Germinal center (tissue), 1 donor: ENCODE data around the gene SLC25A4.
"Not testable (repeated sequence)": the region's sequence is repeated elsewhere in the genome, so short reads cannot be mapped to it uniquely, and the experiment has no call there.

ENCODE experiments used
- DNase-seq: peaks from one replicate; pipeline ENCODE4 v3.0.0; 2012; ENCODE audit warnings: mixed read lengths, low spot score

Gene SLC25A4

DNA sequence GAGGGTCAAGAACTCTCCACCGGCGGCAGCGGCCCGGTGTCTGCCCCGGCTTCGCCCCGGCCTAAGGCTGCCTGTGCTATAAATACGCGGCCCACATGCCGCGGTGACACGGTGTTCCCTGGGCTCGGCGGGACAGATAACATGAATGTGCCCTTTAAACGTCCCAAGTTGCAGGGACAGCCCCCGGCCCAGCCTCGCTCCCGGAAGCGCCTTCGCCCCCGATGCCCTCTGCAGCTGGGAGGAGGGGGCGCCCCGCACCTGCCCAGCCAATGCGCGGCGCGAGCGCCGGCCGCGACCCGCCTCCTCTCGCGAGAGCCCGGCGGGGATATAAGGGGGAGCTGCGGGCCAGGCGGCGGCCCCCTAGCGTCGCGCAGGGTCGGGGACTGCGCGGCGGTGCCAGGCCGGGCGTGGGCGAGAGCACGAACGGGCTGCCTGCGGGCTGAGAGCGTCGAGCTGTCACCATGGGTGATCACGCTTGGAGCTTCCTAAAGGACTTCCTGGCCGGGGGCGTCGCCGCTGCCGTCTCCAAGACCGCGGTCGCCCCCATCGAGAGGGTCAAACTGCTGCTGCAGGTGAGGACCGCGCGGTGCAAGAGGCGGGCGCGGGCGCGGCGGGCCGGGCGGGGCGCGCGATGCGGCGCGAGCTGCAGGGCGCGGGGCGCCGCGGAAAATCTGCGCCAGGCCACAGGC, at the start of gene SLC25A4:
Gene SLC25A4, plus strand, starts transcription at position 355 of the 689 bp plus-strand sequence. Its CDS starts 107 bp downstream, at position 462.
- peak; percentile 92 for DNase-seq

DNA sequence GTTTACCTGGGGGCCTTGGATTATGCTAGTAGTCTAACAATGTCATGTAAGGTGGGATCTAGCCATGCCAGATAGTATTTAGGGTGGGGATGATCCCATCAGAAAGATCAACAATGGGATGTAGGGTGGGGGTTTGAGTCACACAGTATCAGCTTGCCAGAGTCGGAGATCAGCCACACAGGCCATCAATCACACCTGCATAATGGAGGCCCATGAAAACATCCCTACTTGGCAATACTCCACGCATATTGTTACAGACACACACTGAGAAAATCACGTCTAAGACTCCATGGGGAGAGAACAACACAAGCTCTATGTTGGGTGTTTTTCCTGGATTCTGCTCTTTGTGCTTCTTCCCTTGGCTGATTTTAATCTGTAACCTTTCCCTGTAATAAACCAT, 49.5 kb upstream of the SLC25A4 start:
- no peak for DNase-seq

DNA sequence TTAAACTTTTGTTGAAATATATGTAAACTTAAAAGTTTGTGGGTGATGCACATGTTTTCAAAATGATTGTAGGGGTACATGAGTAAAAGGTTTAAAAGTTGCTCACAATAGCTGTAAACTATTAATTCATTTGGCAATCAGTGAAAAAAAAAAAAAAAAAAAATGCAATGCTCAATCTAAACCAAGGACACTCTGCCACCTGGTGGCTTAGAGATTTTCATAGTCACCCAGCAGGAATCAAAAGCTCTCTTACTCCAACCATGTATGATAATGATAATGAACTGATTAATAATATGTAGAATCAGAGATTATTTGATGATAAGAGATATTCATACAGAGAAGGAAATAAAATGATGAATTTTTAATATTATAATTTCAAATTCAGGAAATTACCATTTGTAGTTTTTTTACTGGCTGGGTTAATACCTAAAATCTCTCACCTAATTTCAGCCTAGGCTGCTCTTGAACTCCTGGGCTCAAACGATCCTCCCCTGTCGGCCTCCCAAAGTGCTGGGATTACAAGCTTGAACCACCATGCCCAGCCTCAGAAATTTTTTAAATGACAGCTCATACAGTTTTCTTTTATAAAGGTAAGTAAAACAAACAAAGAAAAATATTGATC, 46.9 kb upstream of the SLC25A4 start:
- DNase-seq: peak; percentile 14

DNA sequence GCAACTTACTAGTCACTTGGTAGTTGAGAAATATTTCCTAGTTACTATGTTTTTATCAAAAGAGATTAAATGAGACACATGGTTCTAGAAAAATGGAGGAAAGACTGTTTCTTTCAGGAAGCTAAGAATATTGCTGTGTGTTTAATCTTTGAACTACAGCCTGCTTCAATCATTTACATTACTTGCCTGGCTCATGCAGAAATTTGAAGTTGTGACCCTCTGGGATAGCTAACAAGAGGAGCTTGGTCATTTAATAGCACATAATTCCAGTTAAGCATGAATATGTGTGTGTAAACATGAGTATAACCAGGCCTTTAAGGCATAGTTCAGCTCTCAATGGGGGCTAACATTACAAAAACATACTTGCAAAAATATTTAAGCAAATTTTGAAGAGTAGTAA, 44.6 kb upstream of the SLC25A4 start:
- DNase-seq: no peak

DNA sequence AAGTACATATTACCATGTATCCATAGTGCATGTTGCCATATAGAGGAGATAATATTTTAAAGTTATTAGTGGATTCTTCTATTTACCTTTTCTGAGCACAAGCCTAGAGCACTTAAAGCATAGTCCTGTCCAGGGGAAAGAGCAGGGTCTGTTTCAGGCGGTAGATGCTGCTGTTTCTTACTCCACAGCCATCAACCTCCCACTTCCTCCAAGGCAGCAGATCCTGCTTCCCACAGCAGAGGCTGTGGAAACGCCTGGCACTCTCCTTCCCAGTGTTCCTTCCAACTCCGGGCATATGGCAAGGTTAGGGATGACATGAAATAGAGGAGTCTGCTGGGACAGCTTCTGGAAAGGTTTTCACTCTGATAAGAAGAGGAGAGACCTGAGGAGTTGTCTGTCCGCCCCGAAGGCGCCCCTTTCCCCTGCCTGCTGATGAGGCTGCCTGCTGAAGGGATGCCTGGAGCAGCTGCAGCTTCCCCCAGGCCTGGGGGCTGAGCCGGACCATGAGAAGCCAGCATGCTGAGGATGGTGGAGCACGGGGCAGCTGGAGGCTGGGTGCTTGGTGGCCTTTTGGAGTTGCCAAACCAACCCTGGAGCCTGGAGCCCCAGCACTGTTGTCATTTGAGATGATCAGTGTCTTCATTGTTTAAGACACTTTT, 43.9 kb upstream of the SLC25A4 start:
- DNase-seq: no peak

DNA sequence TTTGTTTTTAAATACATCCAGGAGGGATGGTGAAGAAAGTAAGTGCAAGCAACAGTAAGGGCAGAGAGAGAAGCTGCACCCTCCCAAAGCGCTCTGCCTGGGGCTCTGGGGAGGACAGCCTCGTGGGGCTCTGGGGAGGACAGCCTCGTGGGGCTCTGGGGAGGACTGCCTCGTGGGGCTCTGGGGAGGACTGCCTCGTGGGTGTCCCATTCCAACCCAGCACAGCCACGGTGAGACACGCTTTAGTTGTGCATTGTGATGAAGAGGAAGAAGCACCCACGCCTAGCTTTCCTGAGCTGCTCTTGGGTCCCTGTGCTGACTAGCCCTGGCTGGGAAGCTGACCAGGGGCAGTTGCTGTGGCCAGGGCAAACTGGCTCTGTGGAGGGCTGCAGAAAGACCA, 43.1 kb upstream of the SLC25A4 start:
- DNase-seq: no peak

DNA sequence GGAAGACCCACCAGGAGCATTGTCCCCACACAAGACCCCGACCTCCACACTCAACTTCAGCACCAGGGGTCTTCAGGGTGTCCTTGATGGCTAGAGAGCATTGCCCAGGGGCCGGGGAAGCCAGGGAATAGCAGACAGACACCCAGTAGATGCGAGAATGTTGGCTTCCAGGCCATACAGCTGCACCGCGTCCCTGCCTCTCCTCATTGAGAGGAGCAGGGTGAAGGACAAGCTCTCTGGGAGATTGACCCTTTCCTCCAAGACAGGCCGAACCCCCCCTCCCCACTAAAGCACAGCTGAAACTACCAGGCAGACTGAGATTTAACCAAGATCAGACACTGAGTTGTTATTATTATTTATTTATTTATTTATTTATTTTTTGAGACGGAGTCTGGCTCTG, 42.6 kb upstream of the SLC25A4 start:
- DNase-seq: no peak

DNA sequence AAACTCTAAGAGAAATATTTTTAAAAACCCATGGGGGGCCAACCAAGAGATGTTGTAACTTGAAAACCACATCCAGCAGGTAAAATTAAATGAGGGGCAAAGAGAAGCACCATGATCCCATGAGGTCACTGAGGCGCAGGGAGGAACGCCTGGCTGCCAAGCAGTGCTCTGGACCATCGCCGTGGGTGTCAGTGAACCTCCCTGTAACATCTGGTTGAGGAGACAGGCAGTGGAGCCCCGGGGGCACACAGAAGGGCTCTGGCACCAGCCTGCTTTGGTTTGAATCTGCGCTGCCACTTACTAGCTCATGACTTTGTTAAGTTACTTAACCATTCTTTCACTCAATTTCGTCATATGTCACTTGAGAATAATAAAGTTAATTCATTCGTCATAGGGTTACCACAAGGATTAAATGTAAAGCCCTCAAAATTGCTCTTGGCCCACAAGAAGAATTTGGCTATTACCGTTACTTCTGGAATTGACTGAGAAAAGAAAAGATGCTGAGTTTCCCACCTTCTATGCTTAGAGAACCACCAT, 41.6 kb upstream of the SLC25A4 start:
- DNase-seq: no peak

DNA sequence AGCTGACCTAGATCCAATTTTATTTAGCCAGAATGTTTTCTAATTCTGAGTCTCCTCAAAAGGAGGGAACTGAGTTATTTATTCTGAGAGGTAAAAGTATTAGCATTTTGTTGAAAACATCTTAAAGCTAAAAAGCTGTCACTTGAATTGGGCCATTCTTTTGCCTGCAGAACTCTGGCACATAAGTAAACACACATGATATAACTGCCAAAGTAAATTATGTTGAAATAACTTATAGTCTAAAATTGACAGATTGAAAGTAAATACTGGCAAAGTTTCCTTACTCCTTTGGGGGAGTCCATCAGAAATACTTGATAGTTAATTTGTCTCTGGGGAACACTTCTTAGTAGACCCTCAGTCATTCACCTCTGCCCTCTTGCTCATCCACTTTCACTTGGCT, 38.3 kb upstream of the SLC25A4 start:
- DNase-seq: no peak

DNA sequence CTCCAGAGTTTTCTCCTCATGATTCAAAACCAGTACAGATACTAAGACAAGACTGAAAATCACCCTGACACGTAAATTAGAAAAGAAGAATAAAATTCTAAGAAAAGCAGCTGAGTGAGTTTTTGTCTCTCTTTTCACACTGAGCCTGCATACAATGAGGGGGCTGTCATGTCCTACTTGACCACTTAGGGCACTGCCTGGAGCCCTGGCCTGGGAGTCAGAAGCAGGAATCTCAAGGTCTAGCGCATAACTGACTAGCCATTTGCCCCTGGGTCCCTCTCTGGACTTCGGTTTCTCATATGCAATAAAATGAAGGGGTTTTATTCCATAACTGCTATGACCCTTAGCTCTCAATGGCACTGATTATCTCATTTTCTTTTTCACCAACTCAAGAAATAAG, 36.7 kb upstream of the SLC25A4 start:
- no peak for DNase-seq

DNA sequence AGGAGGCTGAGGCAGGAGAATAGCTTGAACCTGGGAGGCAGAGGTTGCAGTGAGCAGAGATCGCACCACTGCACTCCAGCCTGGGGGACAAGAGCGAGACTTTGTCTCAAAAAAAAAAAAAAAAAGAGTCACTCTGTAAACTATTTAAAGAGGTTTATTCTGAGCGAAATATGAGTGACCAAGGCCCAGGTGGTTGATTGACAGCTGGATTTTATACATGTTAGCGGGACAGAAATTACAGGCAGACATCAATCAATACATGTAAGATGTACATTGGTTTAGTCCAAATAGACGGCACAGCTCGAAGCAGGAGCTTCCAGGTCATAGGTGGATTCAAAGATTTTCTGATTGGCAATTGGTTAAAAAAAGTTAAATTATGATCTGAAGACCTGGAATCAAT, 35.5 kb upstream of the SLC25A4 start:
- not testable (repeated sequence) for DNase-seq

DNA sequence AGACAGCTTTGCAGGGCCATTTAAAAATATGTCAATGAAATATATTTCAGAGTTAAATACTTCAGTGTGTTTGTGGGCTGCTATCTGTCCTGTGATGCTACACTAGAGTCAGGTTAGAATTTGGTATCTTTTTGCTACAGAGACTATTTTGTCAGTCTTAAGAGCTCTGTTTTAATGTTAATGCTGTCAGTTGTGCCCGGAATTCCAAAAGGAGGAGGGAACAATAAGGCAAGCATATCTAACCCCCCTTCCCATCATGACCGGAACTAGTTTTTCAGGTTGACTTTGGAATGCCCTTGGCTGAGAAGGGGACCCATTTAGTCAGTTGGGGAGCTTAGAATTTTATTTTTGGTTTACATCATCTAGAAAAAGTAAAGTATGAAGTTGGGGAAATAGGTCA, 34.9 kb upstream of the SLC25A4 start:
- DNase-seq: no peak

DNA sequence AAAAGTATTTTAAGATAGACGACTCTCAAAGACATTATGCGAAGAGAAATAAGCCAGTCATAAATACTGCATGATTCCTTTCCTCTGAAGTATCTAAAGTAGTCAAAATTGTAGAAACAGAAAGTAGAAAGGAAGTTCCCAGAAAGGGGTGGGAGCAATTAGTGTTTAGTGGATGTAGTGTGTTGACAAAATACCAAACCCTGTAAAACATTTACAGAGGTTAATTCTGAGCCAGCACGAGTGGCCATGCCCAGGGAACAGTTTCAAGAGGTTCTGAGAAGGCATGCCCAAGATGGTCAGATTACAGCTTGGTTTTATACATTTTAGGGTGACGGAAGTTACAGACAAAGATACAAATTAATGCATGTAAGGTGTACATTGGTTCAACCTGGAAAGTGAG, 34.4 kb upstream of the SLC25A4 start:
- no peak for DNase-seq

DNA sequence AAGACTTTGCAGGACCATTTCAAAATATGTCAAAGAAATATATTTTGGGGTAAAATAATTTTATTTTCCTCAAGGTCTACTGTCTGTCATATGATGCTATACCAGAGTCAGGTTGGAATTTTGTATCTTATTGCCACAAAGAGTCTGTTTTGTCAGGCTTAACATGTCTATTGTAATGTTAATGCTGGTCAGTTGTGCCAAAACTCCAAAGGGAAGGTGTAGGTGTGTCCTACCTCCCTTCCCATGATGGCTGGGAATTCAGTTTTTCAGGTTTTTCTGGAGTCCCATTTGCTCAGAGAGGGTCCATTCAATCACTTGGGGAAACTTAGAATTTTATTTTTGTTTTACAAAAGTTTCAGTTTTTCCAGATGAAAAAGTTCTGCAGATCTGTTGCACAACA, 33.3 kb upstream of the SLC25A4 start:
- DNase-seq: no peak

DNA sequence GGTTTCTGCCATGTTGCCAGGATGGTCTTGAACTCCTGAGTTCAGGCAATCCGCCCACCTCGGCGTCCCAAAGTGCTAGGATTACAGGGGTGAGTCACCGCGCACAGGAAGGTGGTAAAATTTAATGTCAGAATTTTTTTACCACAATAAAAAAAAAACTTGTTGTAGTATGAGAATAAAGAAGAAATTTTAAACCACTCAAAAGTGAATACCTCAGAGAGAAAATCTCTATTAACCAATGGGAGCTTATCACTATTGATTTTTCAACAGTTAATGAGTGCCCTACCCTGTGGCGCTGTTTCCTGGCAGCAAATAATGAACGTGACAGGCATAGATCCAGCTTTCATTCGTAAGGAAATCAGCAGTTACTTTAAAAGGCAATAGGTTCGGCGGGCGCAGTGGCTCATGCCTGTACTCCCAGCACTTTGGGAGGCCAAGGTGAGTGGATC, 32.7 kb upstream of the SLC25A4 start:
- no peak for DNase-seq

DNA sequence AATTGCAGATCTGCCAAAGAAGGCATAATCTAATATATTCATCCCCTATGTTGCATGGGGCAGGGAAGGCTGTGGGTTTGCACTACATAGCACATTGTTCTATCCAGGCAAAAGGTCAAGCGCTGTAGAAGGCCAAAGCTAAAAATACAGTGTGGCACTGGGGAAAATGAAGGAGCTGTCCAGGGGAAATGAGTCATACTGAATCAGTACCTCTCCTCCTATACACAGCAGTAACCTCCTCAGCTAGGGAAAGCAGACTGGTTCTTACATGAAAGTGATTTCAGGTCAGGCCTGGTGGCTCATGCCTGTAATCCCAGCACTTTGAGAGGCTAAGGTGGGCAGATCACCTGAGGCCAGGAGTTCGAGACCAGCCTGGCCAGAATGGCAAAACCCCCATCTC, 31.0 kb upstream of the SLC25A4 start:
- DNase-seq: no peak

DNA sequence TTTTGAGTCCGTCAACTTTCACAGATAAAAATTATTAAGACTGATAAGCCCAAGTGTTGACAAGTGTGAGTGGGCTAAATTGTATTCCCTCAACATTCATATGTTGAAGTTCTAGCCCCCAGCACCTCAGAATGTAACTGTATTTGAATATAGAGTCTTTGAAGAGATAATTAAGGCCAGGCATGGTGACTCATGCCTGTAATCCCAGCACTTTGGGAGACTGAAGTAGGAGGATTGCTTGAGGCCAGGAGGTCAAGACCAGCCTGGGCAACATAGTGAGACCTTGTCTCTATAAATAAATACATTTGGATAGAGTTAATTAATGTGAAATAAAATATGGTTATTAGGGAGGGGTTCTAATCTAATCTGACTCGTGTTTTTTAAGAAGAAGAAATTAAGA, 29.7 kb upstream of the SLC25A4 start:
- DNase-seq: no peak

DNA sequence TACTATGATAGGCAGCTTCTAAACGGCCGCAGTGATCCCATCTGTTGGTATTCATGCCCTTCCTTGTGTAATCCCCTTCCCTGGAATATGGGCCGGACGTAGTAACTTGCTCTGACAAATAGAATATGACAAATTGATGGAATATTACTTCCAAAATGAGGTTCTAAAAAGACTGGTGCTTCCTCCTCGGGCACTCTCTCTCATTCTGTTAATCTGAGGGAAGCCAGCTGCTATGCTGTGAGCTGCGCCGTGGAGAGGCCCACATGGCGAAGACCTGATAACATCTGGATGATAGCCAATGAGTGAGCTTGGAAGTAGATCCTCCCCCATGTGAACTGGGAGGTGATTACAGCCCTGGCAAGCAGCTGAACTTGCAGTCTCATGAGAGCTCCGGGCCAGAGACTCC, 27.2 kb upstream of the SLC25A4 start:
- DNase-seq: no peak

DNA sequence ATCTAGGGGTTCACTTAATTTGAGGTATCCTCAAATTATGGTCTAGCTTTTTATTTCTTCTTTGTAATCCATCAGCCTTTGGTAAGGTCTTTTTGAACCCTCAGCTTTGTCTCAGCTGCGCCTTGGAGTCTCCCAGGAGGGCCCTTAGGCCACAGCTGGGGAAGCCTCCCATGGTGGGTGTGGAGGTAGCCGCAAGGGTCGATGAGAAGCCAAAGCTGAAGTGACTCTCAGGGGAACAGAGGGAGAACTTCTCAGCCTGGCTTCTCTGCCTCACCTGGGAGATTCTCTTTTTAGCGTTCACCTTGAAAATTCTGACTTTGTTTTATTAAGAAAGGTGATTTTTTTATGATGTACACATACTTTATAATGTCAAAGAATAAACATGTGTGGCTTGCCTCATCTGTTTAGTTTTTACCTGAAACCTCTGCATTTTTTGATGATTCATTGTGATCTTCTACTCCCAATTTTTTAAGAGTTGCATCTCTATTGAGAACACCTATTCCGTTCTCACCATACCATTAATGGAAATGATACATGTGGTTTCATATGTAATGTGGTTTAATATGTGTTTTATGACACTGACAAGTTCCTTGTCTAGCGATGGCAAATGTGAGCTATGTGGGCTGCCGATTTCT, 25.6 kb upstream of the SLC25A4 start:
- DNase-seq: no peak

DNA sequence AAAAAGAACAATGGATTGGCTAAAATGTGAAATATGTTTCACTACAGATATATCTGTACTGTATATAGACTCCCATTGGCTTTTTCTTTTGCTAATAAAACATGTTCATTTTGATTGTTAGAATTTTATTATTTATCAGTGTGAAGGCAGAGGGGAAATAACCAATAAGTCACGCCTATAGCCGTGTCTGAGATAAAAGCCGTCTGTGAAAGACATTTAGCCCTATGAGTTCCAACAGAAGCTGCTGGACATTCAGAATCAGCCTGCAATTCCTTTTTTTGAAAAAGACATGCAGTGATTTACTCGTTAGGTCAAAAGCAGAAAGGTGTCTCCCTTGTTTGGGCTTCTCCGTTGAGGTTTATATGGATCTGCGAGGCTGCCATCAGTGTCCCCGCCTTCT, 24.2 kb upstream of the SLC25A4 start:
- no peak for DNase-seq

DNA sequence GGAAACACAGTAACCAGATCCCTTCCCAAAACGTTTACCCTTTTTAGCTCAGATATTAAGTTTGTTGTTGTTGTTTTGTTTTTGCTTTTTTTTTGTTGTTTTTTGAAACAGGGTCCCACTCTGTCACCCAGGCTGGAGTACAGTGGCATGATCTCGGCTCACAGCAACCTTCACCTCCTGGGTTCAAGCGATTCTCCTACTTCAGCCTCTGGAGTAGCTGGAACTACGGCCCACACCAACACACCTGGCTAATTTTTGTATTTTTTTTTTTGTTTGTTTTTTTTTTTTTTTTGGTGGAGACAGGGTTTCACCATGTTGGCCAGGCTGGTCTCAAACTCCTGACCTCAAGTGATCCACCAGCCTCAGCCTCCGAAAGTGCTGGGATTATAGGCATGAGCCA, 23.6 kb upstream of the SLC25A4 start:
- not testable (repeated sequence) for DNase-seq

DNA sequence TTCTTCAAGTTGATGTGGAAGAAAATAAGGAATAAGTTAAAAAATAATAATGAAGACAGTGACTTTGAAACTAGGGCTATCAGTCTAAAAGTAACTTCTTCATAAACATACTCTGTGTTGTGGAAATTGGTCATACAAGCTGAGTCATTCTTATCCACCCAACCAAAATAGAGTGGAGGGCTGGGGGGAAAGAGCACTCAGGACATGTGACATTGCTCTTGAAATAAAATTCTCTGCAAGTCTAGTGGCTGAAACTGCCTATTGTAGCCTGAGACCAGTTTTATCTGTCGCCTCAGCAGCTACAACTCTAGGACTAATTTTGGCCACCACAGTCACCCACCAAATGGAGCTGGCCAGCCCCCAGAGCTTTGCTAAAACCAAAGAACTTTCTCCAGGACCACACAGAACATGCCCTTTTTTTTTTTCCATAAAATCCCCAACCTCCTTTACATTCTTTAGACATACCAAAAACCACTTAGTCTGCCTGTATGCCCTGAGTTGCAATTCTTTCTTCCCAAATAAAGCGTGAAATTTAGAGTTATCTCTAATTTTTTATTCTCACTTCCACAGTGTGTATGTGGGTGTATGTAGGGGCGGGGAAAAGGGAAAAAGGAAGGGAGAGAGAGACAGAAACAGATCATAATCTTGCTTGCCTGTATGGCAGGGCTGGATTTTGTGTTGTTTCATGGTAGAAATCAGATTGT, 23.0 kb upstream of the SLC25A4 start:
- no peak for DNase-seq
